Eye (tissue), 1 donor: Measurements from ENCODE around the gene SLC25A12.
"Not testable (repeated sequence)": the region's sequence is repeated elsewhere in the genome, so short reads cannot be mapped to it uniquely, and the experiment has no call there.

Experiments used
- DNase-seq: peaks from one replicate; pipeline ENCODE4 v3.0.0-alpha.2; 2015

Gene SLC25A12

DNA sequence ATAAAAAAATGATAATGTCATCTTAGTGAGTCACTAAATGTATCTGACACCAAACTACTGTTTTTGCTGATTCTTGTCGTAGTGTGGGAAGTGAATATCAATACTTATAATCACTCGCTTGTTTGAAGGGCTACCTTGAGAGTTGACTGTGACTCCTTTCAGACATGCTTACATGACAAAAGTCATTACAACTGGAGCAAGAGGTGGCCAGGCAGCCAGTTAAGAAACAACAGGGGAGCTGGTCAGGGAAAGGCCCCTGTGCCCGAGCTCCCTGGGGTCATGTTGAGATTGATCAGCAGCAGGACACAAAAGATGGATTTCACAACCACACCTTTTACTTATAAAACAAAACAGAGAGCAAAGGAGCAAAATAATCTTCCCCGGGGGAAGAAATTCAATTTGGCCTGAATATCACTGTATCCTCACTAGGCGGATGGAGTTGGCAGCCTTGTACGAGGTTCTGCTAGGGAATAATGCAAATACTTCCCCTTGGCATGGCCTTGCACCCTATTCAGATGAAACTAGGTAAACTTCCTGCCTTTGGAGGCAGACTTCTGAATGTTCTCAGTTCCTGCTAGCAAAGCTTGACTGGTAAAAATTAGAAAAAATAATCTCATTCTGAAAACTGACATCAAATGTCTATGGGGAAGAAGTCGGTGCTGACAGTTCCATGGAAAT lies 105.6 kb downstream of the SLC25A12 start:
- DNase-seq, result no peak

DNA sequence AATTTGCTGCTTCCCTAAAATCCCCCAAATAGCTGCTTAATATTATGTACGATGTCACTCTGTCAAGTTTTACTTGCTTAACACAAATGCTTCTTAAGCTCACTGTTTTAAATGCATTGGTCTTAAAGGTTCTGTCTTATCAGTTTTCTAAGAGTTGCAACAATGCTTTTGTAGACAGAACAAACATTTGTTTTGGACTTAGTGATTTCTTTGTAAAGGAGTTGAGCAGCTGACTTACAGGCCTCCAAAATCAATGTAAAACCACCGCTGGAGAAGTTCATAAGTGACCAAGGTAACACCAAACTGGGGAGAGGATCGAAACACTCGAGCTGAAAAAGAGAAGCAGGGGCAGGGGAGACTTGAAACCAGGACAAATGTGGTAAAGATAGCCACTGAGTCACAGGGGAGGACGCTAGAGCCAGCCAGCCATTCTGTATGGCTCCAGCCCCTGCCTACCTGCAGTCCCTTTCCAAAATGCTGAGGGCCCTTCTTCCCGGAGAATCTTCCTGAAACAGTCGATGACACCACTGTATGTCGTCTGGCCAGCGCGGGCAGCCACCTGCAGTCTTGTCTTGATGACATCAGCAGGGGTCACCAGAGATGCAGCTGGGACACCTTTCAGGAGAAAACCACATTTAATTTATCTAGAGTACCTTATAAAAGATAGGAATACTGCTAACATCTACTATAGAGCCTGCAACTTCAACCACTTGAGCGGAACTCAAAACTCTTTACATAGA lies 106.5 kb downstream of the SLC25A12 start:
- DNase-seq, result no peak

DNA sequence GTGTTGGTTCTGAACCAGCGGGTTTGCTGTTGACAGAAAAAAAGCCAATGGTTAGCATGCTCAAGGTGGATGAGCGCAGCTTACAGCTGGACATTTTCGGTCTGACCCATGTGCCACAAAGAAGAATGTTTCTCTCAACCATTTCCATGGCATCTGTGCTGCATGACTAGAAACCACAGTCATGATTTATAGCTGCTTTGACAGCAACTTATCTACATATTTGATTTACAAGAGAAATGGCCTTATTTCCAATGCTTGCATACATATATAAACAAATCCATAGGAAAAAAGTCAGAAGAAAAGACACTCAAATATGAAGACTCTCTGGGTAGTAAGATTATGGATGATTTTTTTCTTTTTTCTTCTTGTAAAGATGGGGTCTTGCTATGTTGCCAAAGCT lies 108.6 kb downstream of the SLC25A12 start:
- DNase-seq, result no peak

DNA sequence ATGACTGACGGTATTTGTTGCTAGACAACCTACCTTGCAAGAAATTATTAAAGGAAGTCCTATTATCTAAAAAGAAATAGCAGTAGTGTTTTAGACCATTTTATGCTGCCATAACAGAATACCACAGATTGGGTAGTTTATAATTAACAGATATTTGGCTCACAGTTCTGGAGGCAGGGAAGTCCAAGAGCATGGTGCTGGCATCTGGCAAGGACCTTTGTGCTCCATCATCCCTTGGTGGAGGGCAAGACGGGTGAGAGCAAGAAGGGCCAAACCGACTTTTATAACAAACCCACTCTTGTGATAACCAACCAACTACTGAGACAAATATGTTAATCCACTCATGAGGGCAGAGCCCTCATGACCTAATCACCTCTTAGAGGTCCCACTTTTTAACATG lies 115.5 kb downstream of the SLC25A12 start:
- DNase-seq, result no peak

DNA sequence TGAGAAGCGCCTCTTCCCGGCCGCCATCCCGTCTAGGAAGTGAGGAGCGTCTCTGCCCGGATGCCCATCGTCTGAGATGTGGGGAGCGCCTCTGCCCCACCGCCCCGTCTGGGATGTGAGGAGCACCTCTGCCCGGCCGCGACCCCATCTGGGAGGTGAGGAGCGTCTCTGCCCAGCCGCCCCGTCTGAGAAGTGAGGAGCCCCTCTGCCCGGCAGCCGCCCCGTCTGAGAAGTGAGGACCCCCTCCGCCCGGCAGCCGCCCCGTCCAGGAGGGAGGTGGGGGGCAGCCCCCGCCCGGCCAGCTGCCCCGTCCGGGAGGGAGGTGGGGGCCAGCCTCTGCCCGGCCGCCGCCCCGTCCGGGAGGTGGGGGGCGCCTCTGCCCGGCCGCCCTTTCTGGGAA lies 119.5 kb downstream of the SLC25A12 start:
- not testable (repeated sequence) for DNase-seq

DNA sequence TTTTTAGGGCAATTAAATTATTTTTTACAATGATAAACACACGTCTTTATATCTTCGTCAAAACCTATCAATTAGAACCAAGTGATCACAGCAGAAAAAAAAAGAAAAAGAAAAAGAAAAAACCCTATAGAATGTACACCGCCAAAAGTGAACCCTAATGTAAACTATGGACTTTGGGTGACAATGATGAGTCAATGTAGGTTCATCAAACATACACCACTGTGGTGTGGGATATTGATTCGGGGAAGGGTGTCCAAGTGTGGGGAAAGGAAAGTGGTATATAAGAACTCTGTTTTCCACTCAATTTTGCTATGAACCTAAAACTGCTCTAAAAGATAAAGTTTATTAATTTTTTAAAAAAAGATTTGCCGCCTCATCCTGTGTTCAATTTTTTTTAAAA lies 121.7 kb downstream of the SLC25A12 start:
- DNase-seq, result no peak

DNA sequence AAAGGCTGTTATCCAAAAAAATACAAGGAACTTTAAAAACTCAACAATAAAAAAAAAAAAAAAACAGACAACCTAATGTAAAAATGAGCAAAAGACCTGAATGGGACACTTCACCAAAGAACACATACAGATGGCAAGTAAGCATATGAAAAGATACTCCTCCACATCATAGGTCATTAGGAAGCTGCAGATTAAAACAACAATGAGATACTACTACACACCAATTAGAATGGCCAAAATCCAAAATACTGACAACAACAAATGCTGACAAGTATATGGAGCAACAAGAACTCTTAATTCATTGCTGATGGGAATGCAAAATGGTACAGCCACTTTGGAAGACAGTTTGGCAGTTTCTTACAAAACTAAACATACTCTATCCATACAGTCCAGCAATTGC lies 122.6 kb downstream of the SLC25A12 start:
- DNase-seq, result no peak

DNA sequence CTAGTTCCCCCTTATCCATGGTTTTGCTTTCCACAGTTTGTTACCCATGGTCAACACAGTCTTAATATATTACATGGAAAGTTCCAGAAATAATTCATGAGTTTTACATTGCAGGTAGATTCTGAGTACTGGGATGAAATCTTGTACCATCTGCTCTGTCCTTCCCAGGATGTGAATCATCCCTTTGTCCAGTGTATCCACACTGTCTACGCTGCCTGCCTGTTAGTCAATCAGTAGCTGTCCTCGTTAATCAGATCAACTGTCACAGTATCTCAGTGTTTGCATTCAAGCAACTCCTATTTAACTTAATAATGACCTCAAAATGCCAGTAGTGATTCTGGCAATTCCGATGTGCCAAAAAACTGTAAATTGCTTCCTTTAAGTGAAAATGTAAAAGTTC lies 130.4 kb downstream of the SLC25A12 start:
- peak; percentile 85 for DNase-seq

DNA sequence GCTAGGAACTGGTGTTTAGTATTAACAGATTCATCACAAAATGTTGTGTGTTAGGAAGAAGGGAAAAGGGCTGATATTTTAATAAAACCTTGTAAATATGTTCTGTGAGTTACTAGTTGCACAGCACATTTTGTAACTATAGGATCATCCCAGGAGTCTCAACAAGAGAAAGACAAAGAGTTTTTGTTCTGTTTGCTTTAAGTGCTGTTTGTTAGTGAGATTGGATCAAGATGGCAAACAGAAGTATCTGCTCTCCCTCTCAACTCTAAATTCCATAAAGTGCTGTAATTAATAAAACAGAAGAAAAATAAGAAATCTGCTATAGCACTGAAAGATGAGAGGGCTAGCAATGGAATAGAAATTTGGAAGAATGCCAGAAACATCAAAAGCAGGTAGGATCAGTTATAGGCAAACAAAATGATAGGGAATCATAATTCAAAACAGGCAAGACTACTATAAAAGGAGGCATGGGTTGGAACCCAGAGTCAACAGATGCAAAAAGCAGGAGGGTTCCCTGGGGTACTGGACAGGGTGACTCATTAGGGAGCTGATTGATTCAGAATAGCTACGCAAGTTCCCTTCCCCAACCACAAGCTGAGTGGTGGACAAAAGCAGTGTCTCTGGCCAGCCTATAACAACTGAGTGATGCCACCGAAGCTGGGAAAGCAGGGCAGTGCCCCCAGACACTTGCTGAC lies 131.0 kb downstream of the SLC25A12 start:
- DNase-seq, result peak; percentile 80

DNA sequence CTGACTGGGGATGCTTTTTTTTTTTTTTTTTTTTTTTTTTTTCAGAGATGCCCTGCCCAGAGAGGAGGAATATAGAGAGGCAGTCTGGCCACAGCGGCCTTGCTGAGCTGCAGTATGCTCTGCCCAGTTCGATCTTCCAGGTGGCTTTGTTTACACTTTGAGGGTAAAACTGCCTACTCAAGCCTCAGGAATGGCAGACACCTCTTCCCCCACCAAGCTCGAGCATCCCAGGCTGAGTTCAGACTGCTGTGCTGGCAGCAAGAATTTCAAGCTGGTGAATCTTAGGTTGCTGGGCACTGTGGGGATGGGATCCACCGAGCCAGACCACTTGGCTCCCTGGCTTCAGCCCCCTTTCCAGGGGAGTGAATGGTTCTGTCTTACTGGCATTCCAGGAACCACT lies 132.9 kb downstream of the SLC25A12 start:
- DNase-seq, result not testable (repeated sequence)

DNA sequence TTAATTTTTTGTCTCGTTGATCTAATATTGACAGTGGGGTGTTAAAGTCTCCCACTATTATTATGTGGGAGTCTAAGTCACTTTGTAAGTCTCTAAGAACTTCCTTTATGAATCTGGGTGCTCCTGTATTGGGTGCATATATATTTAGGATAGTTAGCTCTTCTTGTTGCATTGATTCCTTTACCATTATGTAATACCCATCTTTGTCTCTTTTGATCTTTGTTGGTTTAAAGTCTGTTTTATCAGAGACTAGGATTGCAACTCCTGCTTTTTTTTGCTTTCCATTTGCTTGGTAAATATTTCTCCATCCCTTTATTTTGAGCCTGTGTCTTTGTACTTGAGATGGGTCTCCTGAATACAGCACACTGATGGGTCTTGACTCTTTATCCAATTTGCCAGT lies 135.3 kb downstream of the SLC25A12 start:
- not testable (repeated sequence) for DNase-seq

DNA sequence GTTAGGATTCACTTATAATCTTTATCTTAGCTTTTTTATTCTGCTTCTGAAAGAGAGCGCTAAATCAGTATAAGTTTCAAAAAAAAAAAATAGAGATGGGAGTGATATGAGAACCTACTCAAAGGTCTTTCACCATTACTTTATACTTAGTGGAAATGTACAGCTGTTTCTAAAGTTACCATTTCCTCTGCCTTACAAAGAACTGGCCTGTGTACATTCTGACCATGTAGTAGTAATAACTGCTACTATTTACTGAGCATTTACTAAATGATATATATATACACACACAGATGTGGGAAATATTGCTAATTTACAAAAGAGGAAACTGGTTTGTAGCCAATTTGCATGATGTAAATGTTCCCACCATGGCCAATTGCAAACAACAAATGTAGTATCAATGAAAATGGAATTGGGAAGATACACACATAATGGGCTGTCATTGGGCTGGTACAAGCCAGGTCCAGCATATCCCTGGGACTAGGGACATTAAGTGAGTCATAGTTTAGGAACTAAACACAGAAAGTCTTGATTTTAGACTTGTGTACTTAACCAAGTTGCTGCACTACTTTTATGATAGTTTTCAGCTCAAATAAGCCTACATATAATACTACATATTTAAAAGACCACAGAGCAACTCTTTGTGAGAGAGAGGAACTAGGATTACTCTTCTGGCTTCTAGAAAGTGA lies 139.6 kb downstream of the SLC25A12 start:
- DNase-seq, result no peak

DNA sequence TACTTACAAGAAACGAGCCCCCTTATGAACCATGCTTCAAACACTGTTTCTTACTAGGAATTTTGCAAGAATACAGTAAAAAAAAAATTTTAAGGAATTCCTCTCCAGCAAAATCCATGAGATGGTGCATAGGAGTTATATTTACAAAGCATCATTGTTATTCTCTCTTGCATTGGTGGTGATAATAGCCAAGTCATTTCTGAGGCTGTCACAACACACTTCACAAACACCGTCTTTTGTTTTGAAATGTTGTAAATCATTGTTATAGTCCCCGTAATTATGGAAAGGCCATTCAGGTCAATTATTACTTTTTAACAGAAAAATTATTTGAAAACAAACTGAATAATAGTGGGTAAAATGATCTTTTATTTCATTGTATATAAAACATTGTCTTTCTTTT lies 146.7 kb downstream of the SLC25A12 start:
- no peak for DNase-seq

DNA sequence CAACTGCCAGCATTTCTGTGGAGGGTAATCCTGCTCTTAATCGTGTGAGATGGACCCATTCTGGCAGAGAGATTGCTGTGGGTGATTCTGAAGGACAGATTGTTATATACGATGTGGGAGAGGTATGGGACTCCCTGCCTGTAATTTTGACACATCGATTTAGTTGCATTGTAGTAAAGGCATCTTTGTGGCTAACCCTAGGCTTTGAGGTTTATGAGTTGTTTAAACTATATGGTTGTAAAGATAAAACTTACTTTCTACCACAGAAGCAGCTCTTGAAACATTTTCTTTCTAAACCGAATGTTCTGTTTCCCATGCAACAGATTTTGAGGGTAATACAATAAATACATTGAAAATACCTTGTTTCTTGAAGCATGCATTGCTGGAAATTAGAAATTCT lies 148.2 kb downstream of the SLC25A12 start:
- no peak for DNase-seq

DNA sequence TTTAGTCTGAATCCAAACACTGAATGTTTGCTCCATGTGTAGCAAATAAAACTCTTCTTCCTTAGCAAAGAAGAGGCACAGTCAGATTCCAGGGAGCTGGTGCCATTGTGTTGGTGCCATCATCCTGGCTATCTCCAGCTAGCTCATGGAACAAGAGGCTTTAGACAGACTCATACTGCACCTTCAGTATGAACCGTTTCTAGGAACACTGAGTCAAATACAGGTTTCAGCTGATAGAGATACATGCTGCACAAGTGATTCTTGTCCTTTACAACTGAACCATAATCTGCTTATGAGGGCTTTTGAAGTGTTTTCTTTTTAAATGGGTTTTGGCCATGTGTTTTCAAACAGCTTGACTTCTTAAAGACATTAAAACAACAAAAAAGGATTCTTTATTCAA lies 148.9 kb downstream of the SLC25A12 start:
- no peak for DNase-seq

DNA sequence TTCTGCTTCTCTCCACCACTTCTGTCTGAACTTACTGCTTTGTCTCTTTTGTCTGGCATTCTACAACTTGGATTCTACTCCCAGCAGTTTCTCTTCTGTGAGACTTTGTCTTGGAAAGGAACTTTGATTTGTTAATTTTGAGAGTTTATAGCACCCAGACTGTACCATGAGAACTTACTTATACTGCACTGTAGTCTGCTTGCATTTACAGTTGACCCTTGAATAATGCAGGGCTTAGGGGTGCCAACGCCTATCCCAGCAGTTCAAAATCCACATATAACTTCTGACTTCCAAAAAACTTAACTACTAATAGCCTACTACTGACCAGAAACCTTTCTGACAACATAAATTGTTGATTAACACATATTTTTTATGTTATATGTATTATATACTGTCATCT lies 151.3 kb downstream of the SLC25A12 start:
- DNase-seq, result no peak

DNA sequence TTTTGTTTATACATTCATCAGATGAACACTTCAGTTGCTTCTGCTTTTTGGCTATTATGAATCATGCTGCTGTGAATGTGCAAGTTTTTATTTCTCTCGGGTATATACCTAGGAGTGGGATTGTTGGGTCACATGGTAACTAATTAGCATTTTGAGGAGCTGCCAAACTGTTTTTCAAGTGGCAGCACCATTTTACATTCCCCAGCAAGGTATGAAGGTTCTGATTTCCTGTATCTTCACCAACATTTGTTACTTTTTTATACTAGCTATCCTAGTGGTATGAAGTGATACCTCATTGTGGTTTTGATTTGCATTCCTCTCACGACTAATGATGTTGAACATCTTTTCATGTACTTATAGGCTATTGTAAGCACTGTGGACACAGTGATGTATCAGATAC lies 152.9 kb downstream of the SLC25A12 start:
- no peak for DNase-seq

DNA sequence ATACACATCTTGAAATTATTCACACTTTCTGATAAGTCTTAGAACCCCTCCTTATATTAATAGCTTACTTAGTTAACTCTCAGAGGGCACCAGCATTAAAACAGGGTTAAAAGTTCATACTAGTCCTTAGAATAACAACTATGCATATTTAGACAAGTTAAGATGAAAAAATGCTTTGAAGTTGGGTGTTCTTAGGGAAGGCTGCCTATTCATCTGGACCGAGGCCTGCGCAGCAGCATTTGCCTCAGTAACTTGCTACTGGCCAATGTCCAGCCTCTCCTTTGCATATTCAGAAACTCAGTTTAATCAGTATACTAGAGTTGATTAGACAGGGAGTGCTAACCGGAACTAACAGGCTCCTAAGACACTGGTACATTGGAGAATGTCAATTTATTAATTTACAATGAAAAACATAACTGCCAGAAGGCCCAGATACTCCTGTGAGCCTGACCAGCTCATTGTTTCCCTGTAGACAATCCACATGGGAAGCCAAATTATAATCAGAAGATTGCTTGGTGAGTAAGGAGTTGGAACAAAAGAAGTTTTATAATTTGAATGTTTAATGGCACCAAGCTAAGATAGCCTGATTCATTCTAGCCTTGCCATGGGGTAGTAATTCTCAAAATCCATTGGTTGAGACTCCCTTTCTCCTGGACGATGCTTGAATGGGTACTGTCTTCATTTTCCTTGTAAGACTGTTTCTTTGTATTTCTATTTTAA lies 157.9 kb downstream of the SLC25A12 start:
- DNase-seq, result no peak
